T-helper 1 cell treated with Interleukin-12 subunit alpha and Interleukin-12 subunit beta and Interleukin-4 antibody, amounts not matched to agents 30 μg/mL and 1 μg/mL, for 36 hours (primary cell): ENCODE results near the gene PRKCD.

Source experiments
- H3K27ac Mint-ChIP-seq: one replicate; pipeline ENCODE4 v1.8.0; 2021; ENCODE audit warnings: mild to moderate bottlenecking, mixed read lengths
- H3K27me3 Mint-ChIP-seq: one replicate; pipeline ENCODE4 v1.8.0; 2021; ENCODE audit warnings: low read depth, mixed read lengths
- H3K36me3 Mint-ChIP-seq: one replicate; pipeline ENCODE4 v1.8.0; 2021; ENCODE audit warnings: low read depth, mixed read lengths
- H3K4me1 Mint-ChIP-seq: one replicate; pipeline ENCODE4 v1.8.0; 2021; ENCODE audit warnings: low read depth, mixed read lengths
- H3K4me3 Mint-ChIP-seq: one replicate; pipeline ENCODE4 v1.8.0; 2021; ENCODE audit warnings: mild to moderate bottlenecking, moderate library complexity, mixed read lengths
- H3K9me3 Mint-ChIP-seq: one replicate; pipeline ENCODE4 v1.8.0; 2021; ENCODE audit warnings: mixed read lengths

The PRKCD gene

DNA sequence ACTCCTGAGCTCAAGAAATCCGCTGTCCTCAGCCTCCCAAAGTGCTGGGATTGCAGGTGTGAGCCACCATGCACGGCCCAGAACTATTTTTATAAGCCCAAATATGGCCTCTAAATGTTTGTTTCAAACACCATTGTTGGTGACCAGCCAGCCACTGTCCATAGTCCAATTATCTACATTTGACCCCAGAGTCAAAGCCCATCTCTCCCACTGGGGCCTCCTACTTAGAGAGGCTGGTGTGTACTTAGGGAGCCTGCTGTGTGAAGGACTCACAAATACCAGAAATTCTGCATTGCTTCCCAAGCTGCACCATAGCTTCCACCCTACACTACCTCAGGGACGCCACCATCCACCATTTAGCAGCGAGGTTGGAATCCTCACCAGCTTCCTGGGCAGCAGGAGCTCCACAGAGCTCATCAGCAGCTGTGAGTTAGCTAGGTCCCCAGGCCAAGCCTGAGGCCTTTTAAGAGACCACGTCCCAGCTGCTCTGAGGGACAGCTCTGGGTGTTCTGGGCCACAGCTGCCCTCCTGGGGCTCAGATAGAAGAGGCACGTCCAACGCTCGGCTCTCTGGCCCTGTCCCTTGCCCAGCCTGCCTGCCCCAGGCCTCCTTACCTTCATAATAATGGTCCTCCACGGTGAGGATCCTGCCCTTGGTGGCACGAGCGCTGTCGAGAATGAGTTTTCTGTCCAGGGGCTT, 65.3 kb downstream of the PRKCD start:
- H3K27ac Mint-ChIP-seq: no peak overlapping the region
- H3K27me3 Mint-ChIP-seq: no peaks in the 10 kb centered on the region
- no peaks in the 10 kb centered on the region for H3K9me3 Mint-ChIP-seq
- peaks cover 21% of the 10 kb centered on the region for H3K36me3 Mint-ChIP-seq
- H3K4me1 Mint-ChIP-seq: no peaks in the 10 kb centered on the region
- no peak overlapping the region for H3K4me3 Mint-ChIP-seq

DNA sequence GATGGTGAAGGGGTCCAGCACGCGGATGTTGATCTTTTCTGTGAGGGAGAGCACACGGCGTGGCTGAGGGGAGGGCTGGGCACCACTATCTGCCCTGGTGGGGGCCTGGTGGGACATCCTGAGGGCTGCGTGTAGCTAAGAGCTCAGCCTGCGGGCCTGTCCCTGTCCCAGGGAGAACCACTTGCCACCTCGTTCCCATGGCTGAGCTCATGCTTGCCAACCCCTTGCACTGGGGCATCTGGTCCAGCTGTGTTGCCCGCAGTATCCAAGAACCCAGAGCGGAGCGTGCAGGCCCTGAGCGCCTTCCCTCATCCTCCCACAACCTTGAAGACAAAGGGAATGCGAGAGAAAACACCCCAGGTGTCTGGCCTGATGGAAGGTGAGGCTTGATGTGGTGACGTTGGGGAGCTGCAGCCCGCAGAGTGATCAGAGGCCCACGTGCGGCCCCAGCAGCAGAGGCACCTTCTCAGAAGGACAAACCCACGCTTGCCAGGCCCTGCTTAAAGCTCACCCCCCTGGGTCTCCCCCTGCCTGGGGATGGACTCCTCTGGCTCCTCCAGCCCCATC, 65.9 kb downstream of the PRKCD start:
- Mint-ChIP-seq H3K36me3 (peaks cover 21% of the 10 kb centered on the region), H3K27me3 (no peaks in the 10 kb centered on the region), H3K4me3 (no peak overlapping the region), H3K27ac (no peak overlapping the region), H3K4me1 (no peaks in the 10 kb centered on the region), H3K9me3 (no peaks in the 10 kb centered on the region)

DNA sequence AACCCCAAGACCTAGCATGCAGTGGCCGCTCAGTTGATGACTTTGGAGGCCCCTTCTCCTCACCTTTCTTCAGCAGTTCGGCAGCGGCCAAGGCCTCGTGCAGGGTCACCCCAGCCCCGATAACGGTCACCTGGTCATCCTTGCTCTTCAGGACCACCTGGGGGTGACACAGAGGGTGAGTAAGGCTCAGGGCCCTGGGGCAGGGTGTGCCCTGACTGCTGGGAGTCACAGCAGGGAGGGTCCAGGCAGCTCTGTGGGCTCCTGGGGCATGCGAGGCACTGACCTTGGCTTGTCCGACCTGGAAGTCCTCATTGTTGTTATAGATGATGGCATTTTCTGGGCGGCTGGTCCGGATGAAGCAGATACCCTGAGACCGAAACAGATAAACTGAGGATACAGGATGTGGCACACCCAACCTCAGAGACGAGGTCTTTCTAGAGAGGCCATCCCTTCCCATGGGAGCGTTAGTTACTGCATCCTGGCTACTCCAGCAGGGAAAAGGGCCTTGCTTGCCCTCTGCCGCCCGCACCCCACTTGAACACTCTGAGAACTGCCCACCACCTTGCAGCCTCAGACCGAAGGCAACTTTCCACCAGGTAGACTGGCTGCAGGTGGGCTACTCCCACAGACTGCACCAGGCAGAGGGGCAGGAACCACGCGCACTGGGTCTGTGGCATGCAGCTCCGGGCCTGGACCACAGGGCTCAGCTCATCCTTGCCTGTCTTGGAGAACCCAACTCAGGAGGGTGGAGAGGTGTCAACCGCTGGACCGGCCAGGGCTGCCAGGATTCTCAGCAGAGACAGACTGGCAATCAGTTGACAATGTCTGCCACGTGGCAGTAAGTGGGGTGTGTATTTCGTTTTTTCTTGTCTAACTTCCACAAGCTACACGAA, 67.2 kb downstream of the PRKCD start:
- Mint-ChIP-seq H3K27ac (no peak overlapping the region), H3K4me1 (no peaks in the 10 kb centered on the region), H3K27me3 (no peaks in the 10 kb centered on the region), H3K4me3 (no peak overlapping the region), H3K36me3 (peaks cover 26% of the 10 kb centered on the region), H3K9me3 (no peaks in the 10 kb centered on the region)

DNA sequence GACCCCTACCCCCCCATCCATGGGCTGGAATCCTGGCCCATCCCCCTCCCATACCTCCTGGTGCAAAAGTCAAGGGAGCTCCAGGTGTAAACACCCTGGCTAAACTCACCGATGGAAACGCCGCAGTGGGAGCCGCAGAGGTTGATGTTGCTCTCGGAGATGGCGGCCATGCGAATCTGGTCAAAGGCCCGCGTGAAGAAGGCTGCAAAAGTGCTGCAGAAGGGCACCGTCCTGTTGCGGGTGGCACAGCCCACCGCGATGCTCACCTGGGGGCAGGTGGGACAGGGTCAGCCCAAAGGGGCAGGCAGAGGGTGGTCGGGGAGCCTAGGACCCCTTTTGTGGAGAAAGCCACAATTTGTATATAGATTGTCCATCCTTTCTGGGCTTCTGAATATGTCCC, 68.2 kb downstream of the PRKCD start:
- peaks cover 27% of the 10 kb centered on the region for H3K36me3 Mint-ChIP-seq

DNA sequence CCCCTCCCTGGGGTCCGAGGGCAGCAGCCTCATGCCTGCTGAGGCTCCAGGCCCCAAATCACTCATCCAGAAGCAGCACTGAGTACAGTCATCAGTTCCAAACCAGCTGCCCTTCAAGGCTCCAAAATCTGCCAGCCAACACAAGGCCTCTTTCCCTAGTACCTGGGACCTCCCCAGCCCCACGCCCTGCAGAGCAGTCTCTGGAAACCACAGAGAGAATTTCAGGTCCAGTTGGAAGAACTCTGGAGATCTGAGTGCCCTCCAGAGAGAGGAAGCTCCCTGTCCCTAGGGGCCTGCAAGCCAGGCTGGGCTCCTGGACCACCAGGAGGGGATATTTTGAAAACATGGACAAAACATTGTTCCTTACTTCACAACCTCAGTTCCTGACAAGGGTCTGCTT, 68.6 kb downstream of the PRKCD start:
- H3K4me1 Mint-ChIP-seq: peaks cover 4% of the 10 kb centered on the region
- H3K9me3 Mint-ChIP-seq: no peaks in the 10 kb centered on the region
- no peak overlapping the region for H3K4me3 Mint-ChIP-seq
- peaks cover 27% of the 10 kb centered on the region for H3K36me3 Mint-ChIP-seq
- H3K27ac Mint-ChIP-seq: no peak overlapping the region
- H3K27me3 Mint-ChIP-seq: no peaks in the 10 kb centered on the region

More for the DNA sequence above, 68.2 kb downstream of the PRKCD start:
- Mint-ChIP-seq H3K4me3 (no peak overlapping the region), H3K27ac (no peak overlapping the region), H3K4me1 (no peaks in the 10 kb centered on the region), H3K27me3 (no peaks in the 10 kb centered on the region), H3K9me3 (no peaks in the 10 kb centered on the region)

DNA sequence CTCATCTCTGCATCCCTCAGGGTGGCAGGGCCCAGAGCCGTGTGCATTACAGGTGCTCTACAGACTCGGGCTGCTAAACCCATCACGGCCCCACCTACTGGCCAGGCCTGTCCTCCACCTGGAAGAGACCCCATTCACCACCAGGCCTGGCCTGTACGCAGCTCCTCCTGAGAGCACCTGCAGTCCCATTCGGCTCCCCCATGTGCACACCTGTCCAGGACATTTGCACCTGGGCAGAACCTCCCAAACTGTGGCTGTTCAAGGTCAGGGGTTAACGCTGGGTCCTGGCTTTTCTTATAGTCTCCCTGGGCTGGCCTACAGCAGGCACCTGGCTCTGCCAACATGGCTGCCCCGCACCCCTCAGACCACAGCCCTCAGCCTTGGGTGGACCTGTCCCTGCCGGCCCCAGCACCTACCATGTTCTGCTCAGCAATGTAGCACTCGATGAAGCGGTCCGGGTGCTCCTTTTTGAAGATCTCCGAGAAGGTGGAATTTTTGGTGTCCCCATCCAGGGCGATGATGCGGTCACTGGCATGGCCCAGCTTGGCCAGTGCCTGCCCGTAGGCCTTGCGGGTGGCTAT, 69.1 kb downstream of the PRKCD start:
- H3K36me3 Mint-ChIP-seq: peaks cover 26% of the 10 kb centered on the region
- H3K27me3 Mint-ChIP-seq: no peaks in the 10 kb centered on the region
- peaks cover 4% of the 10 kb centered on the region for H3K4me1 Mint-ChIP-seq
- no peak overlapping the region for H3K4me3 Mint-ChIP-seq
- H3K9me3 Mint-ChIP-seq: no peaks in the 10 kb centered on the region
- no peak overlapping the region for H3K27ac Mint-ChIP-seq

GRCh38 chr3:53230789-53231188, 69.8 kb downstream of the PRKCD start:
- no peak overlapping the region for H3K27ac Mint-ChIP-seq
- no peaks in the 10 kb centered on the region for H3K9me3 Mint-ChIP-seq
- peaks cover 26% of the 10 kb centered on the region for H3K36me3 Mint-ChIP-seq
- H3K27me3 Mint-ChIP-seq: no peaks in the 10 kb centered on the region
- H3K4me3 Mint-ChIP-seq: no peak overlapping the region
- H3K4me1 Mint-ChIP-seq: peaks cover 4% of the 10 kb centered on the region

DNA sequence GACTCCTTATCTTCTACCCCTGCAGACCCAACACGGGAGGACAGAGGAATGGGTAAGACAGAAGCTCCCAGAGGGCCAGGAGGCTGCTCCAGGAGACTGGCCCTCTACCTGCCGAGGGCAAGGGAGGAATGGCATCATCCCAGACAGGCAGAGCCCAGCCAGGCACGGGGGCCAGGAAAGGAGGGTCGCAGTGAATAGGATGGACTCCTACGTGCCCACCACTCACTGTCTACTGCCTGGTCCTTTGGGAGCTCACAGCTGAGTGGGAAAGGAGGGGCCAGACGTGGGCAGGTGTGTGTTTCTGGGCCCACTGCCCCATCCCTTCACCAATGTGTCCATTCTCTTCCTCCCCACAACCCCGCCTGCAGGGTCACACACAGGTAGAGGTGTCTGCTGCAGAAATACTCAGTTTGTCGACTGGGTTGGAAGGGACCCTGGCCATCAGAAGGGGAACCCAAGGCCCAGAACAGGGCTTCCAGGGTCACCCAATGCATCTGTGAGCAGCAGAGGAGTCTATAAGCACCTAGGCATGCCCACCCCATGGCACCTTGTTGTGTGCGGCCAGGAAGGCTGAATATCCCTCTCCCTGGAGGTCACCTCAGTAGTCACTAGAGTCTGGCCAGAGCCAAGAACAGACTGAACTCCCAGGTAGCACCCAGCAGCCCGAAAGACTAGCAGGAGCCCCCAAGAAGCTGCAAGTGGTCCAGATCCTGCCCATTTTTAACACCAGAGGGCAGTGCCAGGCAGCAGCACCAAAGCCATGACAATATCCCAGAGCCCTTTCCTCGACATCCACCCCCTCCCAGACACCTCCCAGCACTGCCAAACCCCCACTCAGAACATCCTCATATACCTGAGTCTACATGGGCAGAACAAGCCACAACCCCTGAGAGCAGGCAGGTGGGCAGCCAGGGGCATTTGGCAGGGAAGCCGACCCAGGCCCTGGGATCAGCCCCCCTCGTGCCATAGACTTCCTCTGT, 70.8 kb downstream of the PRKCD start:
- Mint-ChIP-seq H3K27me3 (no peaks in the 10 kb centered on the region), H3K4me1 (peaks cover 11% of the 10 kb centered on the region), H3K9me3 (no peaks in the 10 kb centered on the region), H3K36me3 (peaks cover 28% of the 10 kb centered on the region), H3K27ac (no peak overlapping the region), H3K4me3 (no peak overlapping the region)

DNA sequence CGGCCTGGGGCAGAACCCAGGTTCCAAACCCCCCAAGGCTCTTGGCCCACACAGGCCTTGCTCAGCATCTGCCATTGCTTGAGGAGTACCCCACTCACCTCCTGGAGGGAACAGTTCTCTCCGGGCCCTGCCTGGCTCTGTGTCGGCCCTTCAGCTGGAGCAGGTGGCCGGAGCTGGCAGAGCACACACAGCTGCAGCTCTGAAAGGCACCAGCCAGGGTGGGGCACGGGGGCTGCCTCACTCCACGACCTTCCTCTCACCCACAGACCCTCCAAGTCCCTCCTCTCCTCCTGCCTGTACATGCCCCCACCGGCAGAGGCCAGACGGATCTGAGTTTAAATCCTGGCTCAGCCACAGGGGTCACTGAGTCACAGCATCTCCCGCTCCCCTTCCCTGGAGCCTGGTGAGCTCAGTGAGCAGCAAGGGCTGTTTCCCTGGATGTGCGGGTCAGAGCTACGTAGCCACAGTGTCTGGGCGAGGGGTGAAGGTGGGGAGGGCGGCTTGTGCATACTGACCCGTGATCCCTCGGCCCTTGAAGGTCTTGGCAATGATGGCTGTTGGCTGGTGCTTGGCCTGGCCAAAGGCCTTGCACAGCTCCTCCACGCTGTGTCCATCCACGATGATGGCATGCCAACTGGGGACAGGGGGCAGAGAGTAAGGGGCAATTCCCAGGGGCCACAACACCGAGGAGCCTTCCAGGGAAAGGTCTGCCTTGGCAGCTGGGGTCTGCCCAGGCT, 71.8 kb downstream of the PRKCD start:
- Mint-ChIP-seq H3K36me3 (peaks cover 26% of the 10 kb centered on the region), H3K4me3 (no peak overlapping the region), H3K9me3 (no peaks in the 10 kb centered on the region), H3K27ac (no peak overlapping the region), H3K4me1 (peaks cover 12% of the 10 kb centered on the region), H3K27me3 (no peaks in the 10 kb centered on the region)

DNA sequence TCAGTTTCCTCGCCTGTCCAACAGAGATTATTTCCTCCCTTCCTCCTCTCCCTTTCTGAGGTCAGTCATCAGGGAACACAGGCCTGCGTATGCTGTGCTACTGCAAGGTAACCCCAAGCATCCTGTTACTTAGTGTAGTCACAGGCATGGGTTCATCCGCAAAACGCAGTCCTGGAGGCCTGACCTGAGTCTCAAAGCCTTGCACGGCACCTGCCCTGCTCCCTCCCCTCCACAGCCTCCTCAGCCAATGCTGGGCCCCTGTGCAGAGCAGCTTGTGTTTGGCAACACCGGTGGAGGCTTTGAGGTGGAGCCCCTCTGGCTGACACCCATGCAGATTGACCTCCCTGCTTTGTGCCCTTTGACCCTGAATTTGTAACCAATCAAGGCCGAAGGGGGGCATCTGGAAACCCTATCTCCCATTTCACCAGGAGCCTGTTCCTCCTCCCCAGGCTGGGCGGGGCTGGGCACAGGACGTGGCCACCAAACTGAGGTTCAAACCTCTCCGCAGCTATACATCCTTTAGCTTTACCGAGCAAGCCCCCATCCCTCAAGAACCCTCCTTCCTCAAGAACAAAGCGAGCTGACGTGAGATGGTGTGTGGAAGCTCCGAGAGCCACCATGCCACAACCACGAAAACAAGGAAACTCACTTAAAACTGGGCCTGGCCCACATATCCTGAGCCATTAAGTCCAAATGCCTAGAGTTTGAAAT, 73.3 kb downstream of the PRKCD start:
- H3K36me3 Mint-ChIP-seq: peaks cover 25% of the 10 kb centered on the region
- no peak overlapping the region for H3K4me3 Mint-ChIP-seq
- H3K9me3 Mint-ChIP-seq: no peaks in the 10 kb centered on the region
- peaks cover 14% of the 10 kb centered on the region for H3K4me1 Mint-ChIP-seq
- H3K27me3 Mint-ChIP-seq: no peaks in the 10 kb centered on the region
- peak overlapping the region; percentile 65 for H3K27ac Mint-ChIP-seq

GRCh38 chr3:53234841-53235232, 73.8 kb downstream of the PRKCD start:
- Mint-ChIP-seq H3K27ac (no peak overlapping the region), H3K9me3 (no peaks in the 10 kb centered on the region), H3K27me3 (no peaks in the 10 kb centered on the region), H3K4me1 (peaks cover 14% of the 10 kb centered on the region), H3K36me3 (peaks cover 27% of the 10 kb centered on the region), H3K4me3 (no peak overlapping the region)

GRCh38 chr3:53235545-53235944, 74.5 kb downstream of the PRKCD start:
- peak overlapping the region; percentile 69 for H3K27ac Mint-ChIP-seq
- peaks cover 26% of the 10 kb centered on the region for H3K36me3 Mint-ChIP-seq
- peaks cover 14% of the 10 kb centered on the region for H3K4me1 Mint-ChIP-seq
- H3K9me3 Mint-ChIP-seq: no peaks in the 10 kb centered on the region
- H3K27me3 Mint-ChIP-seq: no peaks in the 10 kb centered on the region
- no peak overlapping the region for H3K4me3 Mint-ChIP-seq
